Measurements from ENCODE around the gene KCTD6. TPM values are rescaled to one million over a fixed set of nuclear protein-coding genes. Genes with fewer than 3 reads are reported as not detected.

The KCTD6 gene
- total and polyA plus RNA-seq, 12 donors, result 7.2 to 19.9 (median 11.7) TPM

GRCh38 chr3:58521336-58521670 lies 29.4 kb downstream of the KCTD6 start:
- 90 to 95% (median 94%) methylated on average over 3 of the region's 3 CpGs for WGBS, 4 donors
- no peak overlapping the region for H3K27ac ChIP-seq
- no peak for TF ChIP-seq POLR2A (IDR thresholded peaks at IDR 0.05)
- no peak for TF ChIP-seq CTCF (IDR thresholded peaks at IDR 0.05)
- intact Hi-C loops (cut with DNase I), result no loop called here
- H3K27me3 ChIP-seq, result no peaks in the 10 kb centered on the region
- H3K4me1 ChIP-seq (replicated peaks in 1 of 2), result no peaks in the 10 kb centered on the region
- no peaks in the 10 kb centered on the region for H3K9me3 ChIP-seq (replicated peaks in 1 of 3)
- no peak for DNase-seq
- H3K36me3 ChIP-seq (replicated peaks in 1 of 2), result peaks cover 0 to 50% of the 10 kb centered on the region in 2 donors
- no peak overlapping the region for H3K4me3 ChIP-seq

DNA sequence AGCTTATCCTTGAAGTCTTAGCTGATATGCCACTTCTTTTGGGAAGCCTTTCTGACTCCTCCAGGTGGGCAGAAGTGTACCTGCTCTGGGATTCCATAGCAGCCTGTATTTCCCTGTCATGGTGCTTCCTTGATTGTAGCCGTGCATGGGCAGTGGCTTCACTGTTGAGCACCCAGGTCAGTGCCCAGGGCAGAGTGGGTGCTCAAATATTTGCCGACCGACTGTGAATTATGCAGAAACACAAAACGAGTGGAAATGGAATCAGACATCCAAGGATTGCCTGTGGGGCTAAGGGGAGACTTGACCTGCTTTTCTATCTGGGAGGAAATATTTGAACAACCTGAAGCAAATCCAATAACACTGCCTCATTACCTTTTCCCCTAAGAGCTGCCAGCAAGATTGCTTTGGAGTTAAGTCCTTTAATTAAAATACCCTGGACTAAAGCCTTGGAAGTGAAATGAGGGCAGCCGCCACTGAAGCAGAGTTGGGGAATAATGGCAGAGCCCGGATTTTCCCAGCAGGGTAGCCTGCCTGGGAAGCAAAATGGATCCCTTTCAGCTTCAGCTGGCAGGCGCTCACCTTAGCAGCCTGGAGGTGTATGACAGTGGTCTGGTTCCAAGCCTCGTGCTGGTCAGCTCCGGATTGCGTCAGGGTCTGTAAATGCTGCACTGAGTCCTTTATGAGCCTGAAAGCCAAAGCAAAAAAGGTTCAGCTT lies 30.2 kb downstream of the KCTD6 start:
- intact Hi-C loops (cut with DNase I), result no loop called here
- no peaks in the 10 kb centered on the region for H3K9me3 ChIP-seq (replicated peaks in 1 of 3)
- H3K27ac ChIP-seq, result no peak overlapping the region
- peaks cover 0 to 46% of the 10 kb centered on the region in 2 donors for H3K36me3 ChIP-seq (replicated peaks in 1 of 2)
- no peak for DNase-seq
- no peak for TF ChIP-seq POLR2A (IDR thresholded peaks at IDR 0.05)
- TF ChIP-seq CTCF (IDR thresholded peaks at IDR 0.05), result no peak
- H3K27me3 ChIP-seq, result no peaks in the 10 kb centered on the region
- no peaks in the 10 kb centered on the region for H3K4me1 ChIP-seq (replicated peaks in 1 of 2)
- no peak overlapping the region for H3K4me3 ChIP-seq
- 80 to 83% (median 81%) methylated on average over 10 of the region's 10 CpGs for WGBS, 4 donors

GRCh38 chr3:58522759-58523425 lies 31.0 kb downstream of the KCTD6 start:
- no peak overlapping the region for H3K4me3 ChIP-seq
- WGBS, 4 donors, result 79 to 88% (median 83%) methylated on average over 5 of the region's 5 CpGs
- no peak for DNase-seq
- peaks cover 0 to 46% of the 10 kb centered on the region in 2 donors for H3K36me3 ChIP-seq (replicated peaks in 1 of 2)
- H3K27ac ChIP-seq, result no peak overlapping the region
- H3K27me3 ChIP-seq, result no peaks in the 10 kb centered on the region
- no peak for TF ChIP-seq POLR2A (IDR thresholded peaks at IDR 0.05)
- peaks cover 0 to 4% of the 10 kb centered on the region in 2 donors for H3K4me1 ChIP-seq (replicated peaks in 1 of 2)
- H3K9me3 ChIP-seq (replicated peaks in 1 of 3), result no peaks in the 10 kb centered on the region
- intact Hi-C loops (cut with DNase I), result no loop called here

DNA sequence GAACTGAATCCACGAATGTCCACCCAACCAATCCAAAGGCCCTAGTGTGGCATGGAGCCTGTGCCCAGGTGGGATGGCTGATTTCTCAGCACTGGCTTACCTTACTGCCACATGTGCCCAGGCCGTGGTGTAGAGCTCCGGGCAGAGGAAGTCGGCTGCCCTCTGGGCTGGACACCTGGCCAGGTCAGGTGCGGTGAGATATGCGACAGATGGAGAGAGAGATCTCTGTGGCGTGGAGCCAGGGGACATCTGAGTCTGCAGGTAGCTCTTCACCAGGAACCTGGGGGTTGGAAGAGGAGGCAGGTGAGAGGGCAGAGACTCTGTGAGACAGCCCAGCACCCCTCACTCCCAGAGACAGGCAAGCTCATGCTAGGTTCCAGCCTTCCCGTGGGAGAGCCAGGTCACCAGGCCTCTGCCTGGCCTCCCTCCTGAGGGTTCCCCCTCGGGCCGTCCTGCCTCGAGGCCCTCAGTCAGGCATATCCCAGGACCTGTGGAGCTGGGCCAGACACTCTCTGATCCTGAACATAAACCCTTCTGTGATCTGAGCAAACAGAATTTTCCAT lies 32.5 kb downstream of the KCTD6 start:
- intact Hi-C loops (cut with DNase I), result no loop called here

More for the DNA sequence above, 32.5 kb downstream of the KCTD6 start:
- H3K36me3 ChIP-seq (replicated peaks in 1 of 2), result peaks cover 0 to 46% of the 10 kb centered on the region in 2 donors
- peaks cover 0 to 4% of the 10 kb centered on the region in 2 donors for H3K4me1 ChIP-seq (replicated peaks in 1 of 2)
- no peak overlapping the region for H3K4me3 ChIP-seq
- TF ChIP-seq POLR2A (IDR thresholded peaks at IDR 0.05) (no peak), CTCF (IDR thresholded peaks at IDR 0.05) (no peak)
- H3K27ac ChIP-seq, result no peak overlapping the region
- 82 to 95% (median 87%) methylated on average over 9 to 11 of the region's 11 CpGs for WGBS, 4 donors
- DNase-seq, result no peak
- H3K9me3 ChIP-seq (replicated peaks in 1 of 3), result no peaks in the 10 kb centered on the region
- no peaks in the 10 kb centered on the region for H3K27me3 ChIP-seq
